Measurements from ENCODE around the gene ZNF274.
"Not testable (repeated sequence)": the region's sequence is repeated elsewhere in the genome, so short reads cannot be mapped to it uniquely, and the experiment has no call there.

The ZNF274 gene

GRCh38 chr19:58229255-58229639 is 46.4 kb downstream of the ZNF274 start:
- H3K4me3 Mint-ChIP-seq: peak overlapping the region; percentile 94

GRCh38 chr19:58237324-58237723 is 54.5 kb downstream of the ZNF274 start:
- Mint-ChIP-seq H3K4me3 (no peak overlapping the region), H3K27me3 (no peaks in the 10 kb centered on the region), H3K9me3 (peaks cover 52% of the 10 kb centered on the region), H3K4me1 (ENCODE audit: low read depth) (no peaks in the 10 kb centered on the region), H3K36me3 (ENCODE audit: low read depth) (peaks cover 98% of the 10 kb centered on the region), H3K27ac (no peak overlapping the region)
- DNase-seq: no peak

More at GRCh38 chr19:58229255-58229639, 46.4 kb downstream of the ZNF274 start:
- Mint-ChIP-seq H3K27me3 (no peaks in the 10 kb centered on the region), H3K4me1 (ENCODE audit: low read depth) (peaks cover 28% of the 10 kb centered on the region), H3K27ac (peak overlapping the region; percentile 70), H3K36me3 (ENCODE audit: low read depth) (peaks cover 74% of the 10 kb centered on the region), H3K9me3 (peaks cover 47% of the 10 kb centered on the region)
- DNase-seq: peak; percentile 56

DNA sequence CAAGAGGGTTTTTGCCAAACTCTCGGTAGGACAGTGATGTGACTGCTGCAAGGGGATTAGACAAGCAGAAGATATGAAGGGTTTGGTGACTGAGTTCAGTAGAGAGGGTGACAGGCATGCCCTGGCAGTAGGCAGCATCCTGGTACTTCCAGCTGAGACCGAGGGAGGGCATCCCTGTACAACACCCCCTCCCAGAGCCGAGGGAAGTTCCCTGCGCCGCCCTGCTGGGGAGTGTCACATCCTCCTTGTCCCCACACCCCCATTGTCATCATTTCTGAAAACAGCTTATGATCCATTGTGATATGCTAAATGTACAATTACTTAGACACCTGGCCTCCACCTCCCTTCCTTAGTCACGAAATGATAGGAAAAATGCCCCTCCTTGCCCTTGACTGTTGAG is 60.5 kb downstream of the ZNF274 start:
- no peak overlapping the region for H3K4me3 Mint-ChIP-seq
- H3K9me3 Mint-ChIP-seq: peaks cover 63% of the 10 kb centered on the region
- H3K27me3 Mint-ChIP-seq: no peaks in the 10 kb centered on the region
- no peak for DNase-seq
- H3K36me3 Mint-ChIP-seq (ENCODE audit: low read depth): peaks cover 99% of the 10 kb centered on the region
- H3K27ac Mint-ChIP-seq: no peak overlapping the region
- peaks cover under 1% of the 10 kb centered on the region for H3K4me1 Mint-ChIP-seq (ENCODE audit: low read depth)

- Mint-ChIP-seq H3K27ac (no peak overlapping the region), H3K4me1 (ENCODE audit: low read depth) (peaks cover 6% of the 10 kb centered on the region), H3K27me3 (no peaks in the 10 kb centered on the region), H3K36me3 (ENCODE audit: low read depth) (peaks cover 100% of the 10 kb centered on the region), H3K9me3 (peaks cover 63% of the 10 kb centered on the region), H3K4me3 (no peak overlapping the region)
- DNase-seq: no peak
These were observed 66.0 kb downstream of the ZNF274 start for GRCh38 chr19:58248886-58249285.

- H3K27me3 Mint-ChIP-seq: no peaks in the 10 kb centered on the region
- peaks cover 6% of the 10 kb centered on the region for H3K4me1 Mint-ChIP-seq (ENCODE audit: low read depth)
- no peak overlapping the region for H3K27ac Mint-ChIP-seq
- DNase-seq: no peak
- peaks cover 100% of the 10 kb centered on the region for H3K36me3 Mint-ChIP-seq (ENCODE audit: low read depth)
- H3K4me3 Mint-ChIP-seq: no peak overlapping the region
- peaks cover 67% of the 10 kb centered on the region for H3K9me3 Mint-ChIP-seq
These were observed 69.3 kb downstream of the ZNF274 start for GRCh38 chr19:58252102-58252685.

DNA sequence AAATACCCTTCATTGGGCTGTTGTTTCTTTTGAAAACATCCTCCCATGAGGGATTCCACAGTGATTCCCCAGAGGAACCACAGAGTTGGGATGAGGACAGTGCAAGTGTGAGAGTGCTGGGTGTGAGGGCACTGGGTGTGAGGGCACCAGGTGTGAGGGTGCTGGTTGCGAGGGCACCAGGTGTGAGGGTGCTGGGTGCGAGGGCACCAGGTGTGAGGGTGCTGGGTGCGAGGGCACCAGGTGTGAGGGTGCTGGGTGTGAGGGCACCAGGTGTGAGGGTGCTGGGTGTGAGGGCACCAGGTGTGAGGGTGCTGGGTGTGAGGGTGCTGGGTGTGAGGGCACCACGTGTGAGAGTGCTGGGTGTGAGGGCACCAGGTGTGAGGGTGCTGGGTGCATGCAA is 75.4 kb downstream of the ZNF274 start:
- not testable (repeated sequence) for H3K27ac Mint-ChIP-seq; H3K4me1 Mint-ChIP-seq (ENCODE audit: low read depth); H3K4me3 Mint-ChIP-seq; DNase-seq; H3K27me3 Mint-ChIP-seq
- Mint-ChIP-seq H3K9me3 (peaks cover 72% of the 10 kb centered on the region), H3K36me3 (ENCODE audit: low read depth) (peaks cover 100% of the 10 kb centered on the region)

DNA sequence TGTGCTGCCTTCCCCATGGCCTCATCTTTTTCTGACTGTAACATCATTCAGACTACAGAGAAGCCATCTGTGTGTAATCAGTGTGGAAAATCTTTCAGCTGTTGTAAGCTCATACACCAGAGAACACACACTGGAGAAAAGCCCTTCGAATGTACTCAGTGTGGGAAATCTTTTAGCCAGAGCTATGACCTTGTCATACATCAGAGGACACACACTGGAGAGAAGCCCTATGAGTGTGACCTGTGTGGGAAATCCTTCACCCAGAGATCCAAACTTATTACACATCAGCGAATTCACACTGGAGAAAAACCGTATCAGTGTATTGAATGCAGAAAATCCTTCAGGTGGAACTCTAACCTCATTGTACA is 78.7 kb downstream of the ZNF274 start:
- no peaks in the 10 kb centered on the region for H3K4me1 Mint-ChIP-seq (ENCODE audit: low read depth)
- no peak overlapping the region for H3K4me3 Mint-ChIP-seq
- peaks cover 100% of the 10 kb centered on the region for H3K36me3 Mint-ChIP-seq (ENCODE audit: low read depth)
- peaks cover 57% of the 10 kb centered on the region for H3K9me3 Mint-ChIP-seq
- DNase-seq: no peak
- no peak overlapping the region for H3K27ac Mint-ChIP-seq
- no peaks in the 10 kb centered on the region for H3K27me3 Mint-ChIP-seq

- H3K27ac Mint-ChIP-seq: no peak overlapping the region
- no peaks in the 10 kb centered on the region for H3K4me1 Mint-ChIP-seq (ENCODE audit: low read depth)
- H3K36me3 Mint-ChIP-seq (ENCODE audit: low read depth): peaks cover 99% of the 10 kb centered on the region
- H3K27me3 Mint-ChIP-seq: no peaks in the 10 kb centered on the region
- peaks cover 56% of the 10 kb centered on the region for H3K9me3 Mint-ChIP-seq
- no peak for DNase-seq
- no peak overlapping the region for H3K4me3 Mint-ChIP-seq
These were observed 79.4 kb downstream of the ZNF274 start for GRCh38 chr19:58261968-58262921.

- no peak overlapping the region for H3K27ac Mint-ChIP-seq
These were observed 80.0 kb downstream of the ZNF274 start for GRCh38 chr19:58262922-58263296.

More at GRCh38 chr19:58262922-58263296, 80.0 kb downstream of the ZNF274 start:
- Mint-ChIP-seq H3K36me3 (ENCODE audit: low read depth) (peaks cover 96% of the 10 kb centered on the region), H3K9me3 (peaks cover 49% of the 10 kb centered on the region), H3K27me3 (no peaks in the 10 kb centered on the region), H3K4me1 (ENCODE audit: low read depth) (no peaks in the 10 kb centered on the region), H3K4me3 (no peak overlapping the region)
- no peak for DNase-seq

Measured in activated T-cell treated with anti-CD3 and anti-CD28 coated beads, Interleukin-2, amount 50 U/mL, for 24 hours (primary cell).